H1 (cell line): ENCODE data around the gene MATN1.

ENCODE experiments used
- CBX5 ChIP-seq: fragments of 300-800, 300-1000 bp; sonication (generic); IDR thresholded peaks from 2 replicates; pipeline ENCODE4 v1.7.1; 2016; ENCODE audit warnings: antibody characterized with exemption, low read length, low read depth
- CTCF ChIP-seq, 3 experiments: IDR thresholded peaks; 1 replicate in 2 of 3; 2 replicates in 1 of 3; pipeline versions ENCODE4 v1.5.1 to v1.6.1; 2011; ENCODE audit warnings: low read length in 3 of 3, mild to moderate bottlenecking in 3 of 3, inconsistent platforms in 2 of 3, low read depth in 1 of 3, moderate library complexity in 1 of 3; ENCODE audit not compliant: insufficient read depth in 1 of 3; ENCODE audit errors: control extremely low read depth in 1 of 3
- EP300 ChIP-seq, 2 experiments: IDR thresholded peaks; 1 replicate in 1 of 2; 2 replicates in 1 of 2; pipeline ENCODE4 v1.6.1; 2011 to 2012; ENCODE audit warnings: low read depth in 2 of 2, low read length in 2 of 2, mild to moderate bottlenecking in 2 of 2, borderline replicate concordance in 1 of 2, inconsistent platforms in 1 of 2, moderate library complexity in 1 of 2
- MAX ChIP-seq: IDR thresholded peaks from 2 replicates; pipeline ENCODE4 v1.6.1; 2012; ENCODE audit warnings: inconsistent platforms
- POLR2A ChIP-seq, 2 experiments: IDR thresholded peaks; 1 replicate in 1 of 2; 2 replicates in 1 of 2; pipeline ENCODE4 v1.6.1; 2011; ENCODE audit warnings: low read depth in 2 of 2, low read length in 2 of 2, mild to moderate bottlenecking in 2 of 2; ENCODE audit errors: control extremely low read depth in 1 of 2
- POLR2AphosphoS5 ChIP-seq: IDR thresholded peaks from 2 replicates; pipeline ENCODE4 v1.6.1; 2011; ENCODE audit warnings: low read depth, low read length
- SIN3A ChIP-seq, 2 experiments: IDR thresholded peaks in 1 of 2; conservative IDR thresholded peaks in 1 of 2; 2 replicates each; pipeline ENCODE4 v1.6.1; 2011 to 2012; ENCODE audit warnings: low read length in 2 of 2, improper control_type of control experiment in 1 of 2, low read depth in 1 of 2, mild to moderate bottlenecking in 1 of 2
- SP2 ChIP-seq: IDR thresholded peaks from 2 replicates; pipeline ENCODE4 v1.6.1; 2012; ENCODE audit warnings: mild to moderate bottlenecking, low read length, inconsistent platforms
- TEAD4 ChIP-seq: IDR thresholded peaks from 2 replicates; pipeline ENCODE4 v1.6.1; 2012; ENCODE audit warnings: low read depth, low read length, inconsistent platforms, mixed read lengths

- TF ChIP-seq POLR2A (IDR thresholded peaks at IDR 0.05; ENCODE audit: control extremely low read depth in 1 of 2, low read depth in 2 of 2, low read length in 2 of 2) (no peak), SIN3A (conservative IDR thresholded peaks at IDR 0.05 in 1 of 2, IDR thresholded peaks at IDR 0.05 in 1 of 2; ENCODE audit: low read depth in 1 of 2, low read length in 2 of 2) (no peak), CTCF (IDR thresholded peaks at IDR 0.05; ENCODE audit: control extremely low read depth in 1 of 3, insufficient read depth in 1 of 3, low read depth in 1 of 3, low read length in 3 of 3) (no peak), MAX (no peak), EP300 (IDR thresholded peaks at IDR 0.05; ENCODE audit: borderline replicate concordance in 1 of 2, low read depth in 2 of 2, low read length in 2 of 2) (no peak), POLR2AphosphoS5 (no peak), TEAD4 (no peak), CBX5 (no peak), SP2 (no peak)
Measured at GRCh38 chr1:30765556-30766434, 42.4 kb upstream of the MATN1 start.
